AG04450 (cell line): ENCODE results near the gene ANTXRL. TPM values are rescaled to one million over a fixed set of nuclear protein-coding genes. Genes with fewer than 3 reads are reported as not detected.
"Not testable (repeated sequence)": the region's sequence is repeated elsewhere in the genome, so short reads cannot be mapped to it uniquely, and the experiment has no call there.

Experiments
- CTCF ChIA-PET: fragments of 300-600, 350-600 bp; formaldehyde crosslinking; extraction: SDS; loops from one replicate; lab custom pipeline; 2022; ENCODE audit warnings: antibody characterized with exemption, inconsistent platforms; lab: Charles Lee
- POLR2A ChIA-PET: fragments of 350-600 bp; formaldehyde crosslinking; extraction: SDS; loops from one replicate; lab custom pipeline; 2021; ENCODE audit warnings: antibody characterized with exemption, inconsistent platforms; lab: Yijun Ruan, JAX
- DNase-seq: peaks from one replicate; pipeline ENCODE4 v3.0.0-alpha.2; 2011; ENCODE audit warnings: low read depth, low spot score
- H3K27ac ChIP-seq: one replicate; pipeline ENCODE4 v1.5.1; 2012; ENCODE audit warnings: low read depth, low read length, control low read depth
- H3K27me3 ChIP-seq: one replicate; pipeline ENCODE4 v1.6.0; 2012; ENCODE audit warnings: low read length; ENCODE audit not compliant: control insufficient read depth, insufficient read depth
- H3K4me3 ChIP-seq: 2 replicates; pipeline ENCODE4 v1.5.1; 2011; ENCODE audit warnings: mild to moderate bottlenecking, low read depth, low read length, control low read depth
- H3K9me3 ChIP-seq: 2 replicates; pipeline ENCODE4 v1.5.1; 2012; ENCODE audit warnings: low read length; ENCODE audit not compliant: control insufficient read depth, insufficient read depth
- polyA plus RNA-seq: library from polyadenylated mRNA; depleted of rRNA; stranded (reverse); fragments of >200 nt; gene quantifications from 2 replicates; pipeline ENCODE4 v1.2.3, GENCODE V29; 2011
- TF ChIP-seq, protein P1 (sequence below): IDR thresholded peaks from 2 replicates; pipeline ENCODE4 v1.5.1; 2011; ENCODE audit warnings: low read depth, low read length, control low read depth, inconsistent platforms

ANTXRL gene
- polyA plus RNA-seq, 1 experiment, result not detected

DNA sequence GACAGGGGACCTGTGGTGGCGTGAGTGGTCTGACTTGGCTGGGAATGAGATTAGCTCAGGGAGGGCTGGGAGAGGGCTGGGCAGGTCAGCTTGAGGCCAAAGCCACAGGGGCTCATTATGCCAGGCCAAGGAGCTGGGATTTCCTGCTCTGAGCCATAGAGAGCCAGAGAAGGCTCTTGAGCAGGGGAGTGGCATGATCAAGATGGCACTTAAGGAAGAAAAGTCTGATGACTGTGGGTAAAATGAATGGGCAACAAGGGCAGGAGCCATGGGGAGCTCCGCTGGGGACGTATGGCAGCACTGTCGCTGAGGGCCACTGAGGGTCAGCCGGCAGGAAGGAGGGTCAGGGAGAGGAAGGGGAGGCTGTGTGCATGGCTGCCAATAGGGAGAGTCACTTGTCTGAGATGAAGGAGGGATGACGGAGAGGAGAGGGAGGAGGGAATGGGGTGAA is 5.8 kb downstream of the ANTXRL start:
- Histone ChIP-seq H3K27me3 (no peaks in the 10 kb centered on the region), H3K4me3 (no peak overlapping the region), H3K27ac (no peak overlapping the region), H3K9me3 (no peaks in the 10 kb centered on the region)
- no peak for DNase-seq
- TF ChIP-seq, protein P1, sequence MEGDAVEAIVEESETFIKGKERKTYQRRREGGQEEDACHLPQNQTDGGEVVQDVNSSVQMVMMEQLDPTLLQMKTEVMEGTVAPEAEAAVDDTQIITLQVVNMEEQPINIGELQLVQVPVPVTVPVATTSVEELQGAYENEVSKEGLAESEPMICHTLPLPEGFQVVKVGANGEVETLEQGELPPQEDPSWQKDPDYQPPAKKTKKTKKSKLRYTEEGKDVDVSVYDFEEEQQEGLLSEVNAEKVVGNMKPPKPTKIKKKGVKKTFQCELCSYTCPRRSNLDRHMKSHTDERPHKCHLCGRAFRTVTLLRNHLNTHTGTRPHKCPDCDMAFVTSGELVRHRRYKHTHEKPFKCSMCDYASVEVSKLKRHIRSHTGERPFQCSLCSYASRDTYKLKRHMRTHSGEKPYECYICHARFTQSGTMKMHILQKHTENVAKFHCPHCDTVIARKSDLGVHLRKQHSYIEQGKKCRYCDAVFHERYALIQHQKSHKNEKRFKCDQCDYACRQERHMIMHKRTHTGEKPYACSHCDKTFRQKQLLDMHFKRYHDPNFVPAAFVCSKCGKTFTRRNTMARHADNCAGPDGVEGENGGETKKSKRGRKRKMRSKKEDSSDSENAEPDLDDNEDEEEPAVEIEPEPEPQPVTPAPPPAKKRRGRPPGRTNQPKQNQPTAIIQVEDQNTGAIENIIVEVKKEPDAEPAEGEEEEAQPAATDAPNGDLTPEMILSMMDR, result no peak
- CTCF ChIA-PET, result no interaction called here
- POLR2A ChIA-PET, result no interaction called here

DNA sequence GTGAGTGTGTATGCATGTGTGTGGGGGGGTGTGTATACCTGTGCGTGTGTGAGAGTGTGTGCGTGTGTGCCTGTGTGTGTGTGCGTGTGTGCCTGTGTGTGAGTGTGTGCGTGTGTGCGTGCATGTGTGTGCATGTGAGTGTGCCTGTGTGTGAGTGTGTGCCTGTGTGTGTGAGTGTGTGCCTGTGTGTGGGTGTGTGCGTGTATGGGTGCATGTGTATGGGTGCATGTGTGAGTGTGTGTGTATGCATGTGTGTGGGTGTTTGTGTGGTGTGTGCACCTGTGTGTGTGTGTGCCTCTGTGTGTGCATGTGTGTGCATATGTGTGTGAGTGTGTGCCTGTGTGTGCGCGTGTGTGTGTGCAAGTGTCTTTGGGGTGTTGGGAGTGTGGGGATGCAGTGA is 6.4 kb downstream of the ANTXRL start:
- Histone ChIP-seq H3K9me3 (no peaks in the 10 kb centered on the region), H3K27me3 (no peaks in the 10 kb centered on the region), H3K4me3 (no peak overlapping the region), H3K27ac (no peak overlapping the region)
- POLR2A ChIA-PET, result no interaction called here
- DNase-seq, result no peak
- TF ChIP-seq, protein P1, result no peak
- CTCF ChIA-PET, result no interaction called here

DNA sequence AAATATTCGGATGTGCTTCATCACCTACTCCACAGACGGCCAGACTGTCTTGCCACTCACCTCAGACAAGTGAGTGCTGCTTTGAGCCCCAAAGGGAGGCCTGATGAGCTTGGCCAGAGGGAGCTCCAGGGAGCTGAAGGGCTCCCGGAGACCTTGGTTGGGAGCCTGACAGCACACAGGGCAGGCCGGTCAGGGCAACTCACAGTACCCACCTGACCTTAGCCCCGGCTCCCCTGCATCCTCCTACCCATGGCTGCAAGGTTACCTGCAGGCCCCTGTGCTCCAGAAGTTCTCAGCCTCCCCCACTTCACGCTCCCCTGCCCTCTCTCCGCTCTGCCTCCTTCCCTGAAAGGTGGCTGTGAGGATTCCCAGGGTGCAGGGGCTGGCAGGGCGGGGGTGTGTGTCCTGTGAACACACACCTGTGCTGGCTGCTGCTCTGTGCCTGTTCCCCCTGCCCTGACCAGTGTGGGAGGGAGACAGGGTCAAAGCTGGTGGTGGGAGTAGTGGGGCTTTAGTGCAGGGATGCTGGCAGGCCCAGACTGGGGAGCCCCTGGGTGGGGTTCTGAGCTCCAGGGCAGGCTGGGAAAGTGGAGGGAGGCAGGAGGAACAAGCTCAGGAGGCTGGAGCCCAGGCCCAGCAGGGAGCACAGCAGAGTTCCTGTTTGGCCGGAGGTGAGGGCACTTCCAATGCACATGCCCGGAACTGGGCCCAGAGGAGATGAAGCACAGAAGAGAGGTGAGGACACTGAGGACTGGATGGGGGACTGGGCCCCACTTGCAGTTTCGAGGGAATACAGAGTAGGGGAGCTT is 7.2 kb downstream of the ANTXRL start:
- POLR2A ChIA-PET, result no interaction called here
- Histone ChIP-seq H3K9me3 (no peaks in the 10 kb centered on the region), H3K27me3 (no peaks in the 10 kb centered on the region), H3K4me3 (no peak overlapping the region), H3K27ac (no peak overlapping the region)
- no peak for DNase-seq
- TF ChIP-seq, protein P1, result peak; percentile 23; the same call in 1 of the 2 replicates
- CTCF ChIA-PET, result no interaction called here

DNA sequence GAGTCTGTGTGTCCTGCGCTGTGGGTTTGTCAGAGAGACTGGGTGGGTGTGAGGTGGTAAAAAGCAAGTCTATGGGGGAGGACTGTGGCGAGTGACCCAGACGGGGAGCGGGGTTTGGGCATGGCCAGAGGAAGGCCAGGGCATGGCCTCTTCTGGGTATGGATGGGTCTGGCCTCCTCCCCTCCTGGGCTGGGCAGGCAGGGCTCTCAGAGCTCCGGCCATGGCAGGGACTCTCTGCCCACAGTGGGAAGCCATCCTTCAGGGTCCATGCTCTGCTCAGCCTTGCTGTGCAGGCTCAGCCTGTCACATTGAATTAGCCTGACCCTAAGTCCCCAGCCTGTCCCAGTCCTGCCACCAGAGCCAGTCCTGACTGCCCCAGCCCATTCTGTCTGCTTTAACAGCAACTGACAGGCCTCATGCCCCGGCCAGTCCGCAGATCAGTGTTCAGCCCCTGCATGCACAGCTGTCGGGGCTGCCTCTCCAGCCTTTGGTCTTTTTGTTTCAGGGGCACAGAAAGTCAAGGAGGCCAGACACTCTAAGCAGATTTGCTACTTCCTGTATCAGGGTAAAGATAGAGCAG is 7.9 kb downstream of the ANTXRL start:
- Histone ChIP-seq H3K27ac (no peak overlapping the region), H3K4me3 (no peak overlapping the region), H3K9me3 (no peaks in the 10 kb centered on the region; the same call in 1 of the 2 replicates), H3K27me3 (no peaks in the 10 kb centered on the region)
- TF ChIP-seq, protein P1, result no peak
- no peak for DNase-seq
- ChIA-PET POLR2A (no interaction called here), CTCF (no interaction called here)

DNA sequence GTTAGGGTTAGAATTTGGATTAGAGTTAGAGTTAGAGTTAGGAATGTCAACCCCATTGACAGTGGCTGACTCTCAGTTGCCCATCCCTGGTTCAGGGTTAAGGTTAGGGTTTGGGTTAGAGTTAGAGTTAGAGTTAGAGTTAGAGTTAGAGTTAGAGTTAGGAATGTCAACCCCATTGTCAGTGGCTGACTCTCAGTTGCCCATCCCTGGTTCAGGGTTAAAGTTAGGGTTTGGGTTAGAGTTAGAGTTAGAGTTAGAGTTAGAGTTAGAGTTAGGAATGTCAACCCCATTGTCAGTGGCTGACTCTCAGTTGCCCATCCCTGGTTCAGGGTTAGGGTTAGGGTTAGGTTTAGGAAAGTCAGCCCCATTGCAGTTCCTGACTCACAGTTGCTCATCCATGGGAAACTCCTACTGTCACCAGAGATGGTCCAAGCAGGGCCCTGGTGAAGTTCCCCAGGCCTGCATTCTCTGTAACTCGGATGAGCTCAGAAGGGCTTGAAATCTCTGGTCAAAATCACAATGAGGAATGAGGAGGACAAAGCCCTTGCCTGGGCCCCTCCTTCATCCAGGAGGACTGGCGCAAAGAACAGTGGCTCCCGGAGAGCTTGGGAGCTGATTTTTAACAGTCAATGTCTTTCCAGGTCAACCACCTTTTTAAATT is 8.7 kb downstream of the ANTXRL start:
- POLR2A ChIA-PET, DNase-seq, CTCF ChIA-PET: not testable (repeated sequence)

DNA sequence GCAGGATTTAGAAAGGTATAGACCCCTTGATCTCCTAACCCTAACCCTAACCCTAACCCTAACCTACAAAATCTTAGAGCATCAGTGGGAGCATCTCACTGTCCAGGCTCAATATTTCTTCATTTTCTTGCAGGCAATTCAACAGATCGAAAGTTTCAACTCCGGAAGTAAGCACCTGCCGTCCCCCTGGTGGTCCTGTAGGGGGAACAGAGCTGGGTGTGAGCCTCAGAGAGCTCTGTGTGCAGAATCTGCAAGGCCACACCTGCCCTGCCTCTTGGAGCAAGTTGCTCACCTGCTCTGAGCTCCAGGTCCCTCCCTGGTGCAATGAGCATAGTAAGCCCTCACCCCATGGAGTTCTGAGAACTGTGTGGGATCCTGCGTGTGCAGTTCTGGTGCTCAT is 9.3 kb downstream of the ANTXRL start:
- H3K4me3 ChIP-seq, DNase-seq, H3K27ac ChIP-seq, CTCF ChIA-PET, POLR2A ChIA-PET, H3K9me3 ChIP-seq, H3K27me3 ChIP-seq: not testable (repeated sequence)

More for the DNA sequence above, 8.7 kb downstream of the ANTXRL start:
- H3K4me3 ChIP-seq, H3K27me3 ChIP-seq, H3K9me3 ChIP-seq, H3K27ac ChIP-seq: not testable (repeated sequence)
